Neural cell (in vitro differentiated cells): ENCODE data around the gene CDC6. TPM values are rescaled to one million over a fixed set of nuclear protein-coding genes. Genes with fewer than 3 reads are reported as not detected.

Experiments used
- H2AFZ ChIP-seq: fragments of 200-600, 300-800 bp; sonication (generic), shearing (Covaris generic); 2 replicates; pipeline ENCODE4 v1.6.0; 2014; ENCODE audit warnings: low read depth, mild to moderate bottlenecking, antibody characterized with exemption, low read length, moderate library complexity
- H3F3A ChIP-seq: fragments of 200-600 bp; shearing (Covaris generic); 2 replicates; pipeline ENCODE4 v1.6.1; 2016; ENCODE audit warnings: mild to moderate bottlenecking, moderate library complexity, mixed read lengths, antibody characterized with exemption, low read length; ENCODE audit not compliant: insufficient read depth, poor library complexity, severe bottlenecking
- H3K27ac ChIP-seq: fragments of 200-600, 300-800 bp; sonication (generic), shearing (Covaris generic); 2 replicates; pipeline ENCODE4 v1.5.1; 2014; ENCODE audit warnings: mild to moderate bottlenecking, low read length, moderate library complexity
- H3K27me3 ChIP-seq: fragments of 300-800, 200-600 bp; sonication (generic), shearing (Covaris generic); 2 replicates; pipeline ENCODE4 v1.6.0; 2014; ENCODE audit warnings: mild to moderate bottlenecking, low read depth, low read length, moderate library complexity; ENCODE audit not compliant: insufficient read depth
- H3K36me3 ChIP-seq: fragments of 300-800, 200-600 bp; sonication (generic), shearing (Covaris generic); 2 replicates; pipeline ENCODE4 v1.5.1; 2014; ENCODE audit warnings: mild to moderate bottlenecking, antibody characterized with exemption, low read length, moderate library complexity; ENCODE audit not compliant: insufficient read depth
- H3K4me2 ChIP-seq: fragments of 300-800, 200-600 bp; sonication (generic), shearing (Covaris generic); 2 replicates; pipeline ENCODE4 v1.6.0; 2014; ENCODE audit warnings: mild to moderate bottlenecking, low read length
- H3K4me3 ChIP-seq: fragments of 300-800, 200-600 bp; sonication (generic), shearing (Covaris generic); 2 replicates; pipeline ENCODE4 v1.5.1; 2014; ENCODE audit warnings: mild to moderate bottlenecking, low read length, moderate library complexity
- H3K79me2 ChIP-seq: fragments of 200-600 bp; shearing (Covaris generic); replicated peaks from 2 replicates; pipeline ENCODE4 v1.6.0; 2014; ENCODE audit warnings: mild to moderate bottlenecking, low read length, moderate library complexity; ENCODE audit not compliant: insufficient read depth
- H3K9ac ChIP-seq: fragments of 300-800, 200-600 bp; sonication (generic), shearing (Covaris generic); 2 replicates; pipeline ENCODE4 v1.6.1; 2016; ENCODE audit warnings: mild to moderate bottlenecking, low read length, mixed read lengths
- H3K9me2 ChIP-seq: fragments of 200-600 bp; shearing (Covaris generic); 2 replicates; pipeline ENCODE4 v1.6.1; 2016; ENCODE audit warnings: mild to moderate bottlenecking, low read length, mixed read lengths; ENCODE audit not compliant: insufficient read depth
- H3K9me3 ChIP-seq: fragments of 200-600, 300-800 bp; sonication (generic), shearing (Covaris generic); 2 replicates; pipeline ENCODE4 v1.6.1; 2016; ENCODE audit warnings: mild to moderate bottlenecking, mixed run types, low read length, moderate library complexity, mixed read lengths
- H4K20me1 ChIP-seq: fragments of 200-600 bp; shearing (Covaris generic); 2 replicates; pipeline ENCODE4 v1.6.1; 2016; ENCODE audit warnings: mild to moderate bottlenecking, mixed run types; ENCODE audit not compliant: insufficient read depth
- CTCF ChIP-seq: fragments of 450-650 bp; IDR thresholded peaks from 2 replicates; pipeline ENCODE4 v1.5.1; 2014; ENCODE audit warnings: antibody characterized with exemption, mild to moderate bottlenecking, moderate library complexity; ENCODE audit not compliant: poor library complexity, severe bottlenecking
- EP300 ChIP-seq: fragments of 450-650 bp; conservative IDR thresholded peaks from 2 replicates; pipeline ENCODE4 v1.6.1; 2014; ENCODE audit warnings: antibody characterized with exemption, mild to moderate bottlenecking, moderate library complexity; ENCODE audit not compliant: poor library complexity, severe bottlenecking
- EZH2 ChIP-seq: fragments of 200-600, 300-800 bp; shearing (Covaris generic), sonication (generic); IDR thresholded peaks from 2 replicates; pipeline ENCODE4 v1.6.1; 2014; ENCODE audit warnings: antibody characterized with exemption, low read length, borderline replicate concordance, mild to moderate bottlenecking; ENCODE audit not compliant: insufficient read depth, poor library complexity, severe bottlenecking
- MXI1 ChIP-seq: fragments of 450-650 bp; conservative IDR thresholded peaks from 2 replicates; pipeline ENCODE4 v1.6.1; 2014; ENCODE audit warnings: antibody characterized with exemption, mild to moderate bottlenecking; ENCODE audit not compliant: poor library complexity, severe bottlenecking
- POLR2AphosphoS5 ChIP-seq: IDR thresholded peaks from 2 replicates; pipeline ENCODE4 v1.6.1; 2012
- REST ChIP-seq: IDR thresholded peaks from 2 replicates; pipeline ENCODE4 v1.6.1; 2012; ENCODE audit warnings: borderline replicate concordance
- SMC3 ChIP-seq: fragments of 450-650 bp; conservative IDR thresholded peaks from 2 replicates; pipeline ENCODE4 v1.6.1; 2014; ENCODE audit warnings: antibody characterized with exemption, mild to moderate bottlenecking, moderate library complexity; ENCODE audit not compliant: poor library complexity
- TAF1 ChIP-seq: IDR thresholded peaks from 2 replicates; pipeline ENCODE4 v1.6.1; 2012; ENCODE audit warnings: low read depth
- polyA plus RNA-seq: library from polyadenylated mRNA; depleted of rRNA; stranded (reverse); fragments of >200 nt; gene quantifications from 2 replicates; pipeline ENCODE4 v1.2.3, GENCODE V29; 2014

The CDC6 gene
- polyA plus RNA-seq, 1 donor from 2014 or later = 2.2 TPM

GRCh38 chr17:40321961-40322357, 34.3 kb downstream of the CDC6 start:
- H3K9me3 ChIP-seq = no peaks in the 10 kb centered on the region
- H3F3A ChIP-seq = no peaks in the 10 kb centered on the region
- no peak overlapping the region for H3K27ac ChIP-seq
- no peak overlapping the region for H3K4me3 ChIP-seq
- H2AFZ ChIP-seq = no peak overlapping the region
- H3K36me3 ChIP-seq = no peaks in the 10 kb centered on the region
- H3K27me3 ChIP-seq = peaks cover 5% of the 10 kb centered on the region
- no peaks in the 10 kb centered on the region for H3K9me2 ChIP-seq
- H3K9ac ChIP-seq = no peak overlapping the region
- TF ChIP-seq POLR2AphosphoS5 = no peak
- no peaks in the 10 kb centered on the region for H4K20me1 ChIP-seq
- peaks cover 7% of the 10 kb centered on the region for H3K79me2 ChIP-seq
- H3K4me2 ChIP-seq = no peak overlapping the region

GRCh38 chr17:40322358-40323315, 35.0 kb downstream of the CDC6 start:
- H3K4me2 ChIP-seq = no peak overlapping the region

More at GRCh38 chr17:40322358-40323315, 35.0 kb downstream of the CDC6 start:
- H3K27me3 ChIP-seq = peaks cover 5% of the 10 kb centered on the region
- H3K9me3 ChIP-seq = no peaks in the 10 kb centered on the region
- H3K9ac ChIP-seq = peak overlapping the region; percentile 36
- H3K36me3 ChIP-seq = no peaks in the 10 kb centered on the region
- peaks cover 7% of the 10 kb centered on the region for H3K79me2 ChIP-seq
- no peak for TF ChIP-seq TAF1
- no peak for TF ChIP-seq CTCF
- no peak for TF ChIP-seq SMC3
- no peak for TF ChIP-seq MXI1
- TF ChIP-seq EP300 = no peak
- no peak for TF ChIP-seq REST
- TF ChIP-seq EZH2 = no peak
- no peaks in the 10 kb centered on the region for H3F3A ChIP-seq
- H3K9me2 ChIP-seq = no peaks in the 10 kb centered on the region
- H2AFZ ChIP-seq = no peak overlapping the region
- H4K20me1 ChIP-seq = no peaks in the 10 kb centered on the region
- no peak overlapping the region for H3K4me3 ChIP-seq
- H3K27ac ChIP-seq = no peak overlapping the region
